ENCODE data around the gene SLC37A4.
A peak's percentile ranks its signal among the peaks of the same experiment; 100 is the strongest.
"Not testable (repeated sequence)": the region's sequence is repeated elsewhere in the genome, so short reads cannot be mapped to it uniquely, and the experiment has no call there.

SLC37A4 gene

GRCh38 chr11:119030329-119031047 lies at the start of gene SLC37A4:
SLC37A4 (minus strand) TSS chr11:119030877.
- peak; percentile 99 for DNase-seq

GRCh38 chr11:119078675-119079420 lies 48.2 kb upstream of the SLC37A4 start:
- DNase-seq = no peak

- no peak for DNase-seq
Observed at GRCh38 chr11:119077839-119078238, 47.2 kb upstream of the SLC37A4 start.

GRCh38 chr11:119067371-119068222 lies 36.9 kb upstream of the SLC37A4 start, which contains the start of gene VPS11:
VPS11 (plus strand) TSS chr11:119067818; CDS start chr11:119067824, 6 bp downstream.
- DNase-seq = peak; percentile 97

GRCh38 chr11:119065369-119065768 lies 34.7 kb upstream of the SLC37A4 start:
- peak; percentile 68 for DNase-seq

GRCh38 chr11:119062779-119063178 lies 32.1 kb upstream of the SLC37A4 start:
- DNase-seq = no peak

- no peak for DNase-seq
Observed at GRCh38 chr11:119061256-119061655, 30.6 kb upstream of the SLC37A4 start.

- DNase-seq = not testable (repeated sequence)
Observed at GRCh38 chr11:119059128-119059527, 28.5 kb upstream of the SLC37A4 start.

- DNase-seq = peak; percentile 98
Observed at GRCh38 chr11:119057000-119057769, 26.5 kb upstream of the SLC37A4 start, which contains the start of gene HYOU1. HYOU1 (minus strand) TSS chr11:119057205; CDS start chr11:119056160, 1,045 bp downstream.

- DNase-seq = peak; percentile 71
Observed at GRCh38 chr11:119056421-119056999, 25.8 kb upstream of the SLC37A4 start.

- peak; percentile 15 for DNase-seq
Observed at GRCh38 chr11:119055901-119056300, 25.2 kb upstream of the SLC37A4 start.

- DNase-seq = no peak
Observed at GRCh38 chr11:119054418-119054817, 23.7 kb upstream of the SLC37A4 start.

GRCh38 chr11:119052163-119052814 lies 21.6 kb upstream of the SLC37A4 start:
- DNase-seq = no peak

GRCh38 chr11:119051440-119052162 lies 20.9 kb upstream of the SLC37A4 start:
- DNase-seq = peak; percentile 41

GRCh38 chr11:119049081-119049480 lies 18.4 kb upstream of the SLC37A4 start:
- DNase-seq = no peak

GRCh38 chr11:119048644-119049043 lies 18.0 kb upstream of the SLC37A4 start:
- no peak for DNase-seq

GRCh38 chr11:119047205-119047604 lies 16.5 kb upstream of the SLC37A4 start:
- no peak for DNase-seq

- DNase-seq = no peak
Observed at GRCh38 chr11:119046489-119046888, 15.8 kb upstream of the SLC37A4 start.

GRCh38 chr11:119044708-119045107 lies 14.0 kb upstream of the SLC37A4 start:
- no peak for DNase-seq

- DNase-seq = no peak
Observed at GRCh38 chr11:119042927-119043326, 12.2 kb upstream of the SLC37A4 start.

All from CD4-positive, alpha-beta T cell treated with Interleukin-21 for 1 hour (primary cell).